Measurements from ENCODE around the gene BST2.
A peak's percentile ranks its signal among the peaks of the same experiment; 100 is the strongest.

Gene BST2

DNA sequence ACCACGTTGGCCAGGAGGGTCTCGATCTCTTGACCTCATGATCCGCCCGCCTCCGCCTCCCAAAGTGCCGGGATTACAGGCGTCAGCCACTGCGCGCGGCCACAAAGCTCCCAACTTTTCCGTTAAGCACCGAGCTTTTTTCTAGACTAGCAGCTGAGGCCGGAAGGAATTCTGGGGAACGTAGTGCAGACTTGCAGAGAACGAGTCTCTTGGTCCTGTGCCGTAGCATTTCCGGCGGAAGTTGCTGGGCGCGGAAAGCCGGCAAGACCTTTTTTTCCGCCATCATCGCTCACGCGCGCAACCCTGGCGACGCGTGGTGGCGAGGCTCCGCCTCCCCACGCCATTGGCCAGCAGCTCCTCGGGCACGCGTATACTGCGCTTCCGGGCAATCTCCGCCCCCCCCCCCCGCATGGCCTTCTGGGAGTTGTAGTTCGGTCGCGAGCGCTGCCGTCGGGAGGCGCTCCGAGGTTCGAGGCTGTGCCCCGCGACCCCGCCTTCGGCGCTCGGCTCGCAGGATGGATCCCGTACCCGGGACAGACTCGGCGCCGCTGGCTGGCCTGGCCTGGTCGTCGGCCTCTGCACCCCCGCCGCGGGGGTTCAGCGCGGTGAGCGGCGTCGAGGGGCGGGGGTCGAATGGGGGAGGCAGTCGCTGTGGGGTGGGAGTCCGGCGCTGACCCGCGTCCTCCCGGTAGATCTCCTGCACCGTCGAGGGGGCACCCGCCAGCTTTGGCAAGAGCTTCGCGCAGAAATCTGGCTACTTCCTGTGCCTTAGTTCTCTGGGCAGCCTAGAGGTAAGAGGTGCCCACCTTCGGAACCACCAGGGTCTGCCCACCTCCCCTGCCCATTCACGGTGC is 14.4 kb upstream of the BST2 start, which contains the start of gene MVB12A:
MVB12A (plus strand) TSS at position 427 of the 854 bp plus-strand sequence; CDS start at position 516, 89 bp downstream.
- DNase-seq (ENCODE audit: low spot score): peak; percentile 95

GRCh38 chr19:17419154-17419620 is 13.8 kb upstream of the BST2 start:
- no peak for DNase-seq (ENCODE audit: low spot score)

DNA sequence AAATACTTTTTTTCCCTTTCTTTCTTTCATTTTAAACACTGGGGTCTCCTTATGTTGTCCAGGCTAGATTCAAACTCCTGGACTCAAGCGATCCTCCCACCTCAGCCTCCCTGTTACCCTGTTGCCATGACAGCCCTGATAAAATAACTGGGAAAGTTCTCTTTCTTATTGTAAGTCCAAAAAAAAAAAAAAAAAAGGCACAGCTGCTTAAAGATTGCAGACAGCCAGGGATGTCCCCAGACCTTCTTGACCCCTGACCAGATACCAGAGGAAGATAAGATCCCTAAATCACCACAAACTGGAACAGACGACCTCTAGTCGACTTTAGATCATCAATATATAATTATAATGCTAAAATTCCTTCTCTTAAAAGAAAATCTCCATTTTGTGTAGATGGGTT is 13.3 kb upstream of the BST2 start:
- no peak for DNase-seq (ENCODE audit: low spot score)

GRCh38 chr19:17415121-17415520 is 9.7 kb upstream of the BST2 start:
- no peak for DNase-seq (ENCODE audit: low spot score)

DNA sequence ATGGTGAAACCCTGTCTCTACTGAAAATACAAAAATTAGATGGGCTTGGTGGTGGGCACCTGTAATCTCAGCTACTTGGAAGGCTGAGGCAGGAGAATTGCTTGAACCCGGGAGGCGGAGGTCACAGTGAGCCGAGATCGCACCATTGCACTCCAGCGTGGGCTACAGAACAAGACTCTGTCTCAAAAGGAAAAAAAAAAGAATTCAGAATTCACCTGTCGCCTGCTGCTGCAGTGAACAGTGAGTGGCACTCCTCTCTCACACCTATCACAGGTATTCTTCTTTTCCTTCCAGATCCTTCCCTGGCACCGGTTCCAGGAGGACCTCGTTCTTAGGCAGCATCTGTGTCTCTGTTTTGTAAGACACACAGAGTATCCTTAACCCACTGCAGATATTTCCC is 8.7 kb upstream of the BST2 start:
- DNase-seq (ENCODE audit: low spot score): no peak

- DNase-seq (ENCODE audit: low spot score): no peak
Measured at GRCh38 chr19:17411801-17412200, 6.4 kb upstream of the BST2 start.

DNA sequence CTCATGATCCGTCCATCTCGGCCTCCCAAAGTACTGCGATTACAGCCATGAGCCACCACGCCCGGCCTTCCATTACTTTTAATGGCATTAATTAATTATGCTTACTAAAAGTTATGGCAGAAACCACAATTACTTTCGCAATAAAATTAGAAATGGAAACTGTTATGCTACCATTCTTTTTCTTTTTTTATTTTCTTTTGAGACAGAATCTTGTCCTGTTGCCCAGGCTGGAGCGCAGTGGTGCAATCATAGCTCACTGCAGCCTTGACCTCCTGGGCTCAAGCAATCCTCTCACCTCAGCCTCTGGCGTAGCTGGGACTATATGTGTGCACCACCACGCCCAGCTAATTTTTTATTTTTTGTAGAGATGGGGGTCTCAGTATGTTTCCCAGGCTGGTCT is 4.6 kb upstream of the BST2 start:
- DNase-seq (ENCODE audit: low spot score): no peak

DNA sequence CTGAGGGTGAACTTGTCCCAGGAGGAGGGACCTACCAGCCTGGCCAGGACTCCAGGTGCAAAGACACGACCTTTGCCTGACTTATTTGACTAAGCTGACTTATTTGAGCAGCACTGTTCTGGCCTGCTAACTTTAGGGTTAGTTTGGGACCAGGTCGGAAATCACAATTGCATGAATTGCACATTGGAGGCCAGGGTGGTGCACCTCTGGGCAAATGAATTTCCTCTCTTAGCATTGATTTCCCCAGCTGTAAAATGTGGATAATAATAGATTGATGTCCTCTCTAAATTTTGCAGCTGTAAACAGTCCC is 1.4 kb upstream of the BST2 start:
- DNase-seq (ENCODE audit: low spot score): no peak

DNA sequence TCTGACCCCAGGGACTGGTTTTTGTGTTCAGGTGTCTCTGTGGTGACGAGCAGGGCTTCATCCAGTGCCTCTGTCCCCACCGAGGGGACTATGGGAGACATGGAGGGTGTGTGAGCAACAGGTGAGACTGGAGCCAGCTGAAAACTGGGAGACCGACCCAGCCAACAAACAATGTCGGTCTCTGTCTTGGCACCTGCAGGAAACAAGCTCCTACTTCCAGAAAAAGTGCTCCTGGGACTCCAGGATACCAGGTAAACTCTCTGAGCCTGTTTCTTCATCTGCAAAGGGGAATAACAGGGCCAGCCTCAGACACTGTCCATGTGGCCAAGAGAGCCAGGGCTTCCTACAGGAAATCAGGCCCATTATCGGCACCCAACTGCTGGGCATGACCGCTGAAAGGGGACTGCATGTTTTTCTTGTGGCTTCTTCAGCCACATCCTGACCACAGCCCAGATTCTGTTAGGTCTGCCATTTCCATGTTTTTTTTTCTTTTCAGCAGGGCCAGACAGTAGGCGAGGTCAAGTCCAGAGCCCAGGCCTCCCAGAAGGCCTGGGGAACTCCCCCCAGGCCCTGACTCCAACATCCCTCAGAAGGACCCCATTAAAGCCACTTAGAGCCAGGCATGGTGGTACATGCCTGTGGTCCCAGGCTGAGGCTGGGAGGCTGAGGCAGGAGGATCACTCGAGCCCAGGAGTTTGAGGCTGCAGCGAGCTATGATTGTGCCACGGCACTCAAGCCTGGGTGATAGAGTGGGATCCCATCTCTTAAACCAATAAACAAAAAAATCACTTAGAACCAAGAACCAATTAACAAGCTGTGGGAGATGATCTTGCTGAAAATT is 836 bp upstream of the BST2 start:
- no peak for DNase-seq (ENCODE audit: low spot score)

GRCh38 chr19:17404621-17405249 is 695 bp downstream of the BST2 start:
- no peak for DNase-seq (ENCODE audit: low spot score)

GRCh38 chr19:17404015-17404414 is 1.4 kb downstream of the BST2 start:
- peak; percentile 55 for DNase-seq (ENCODE audit: low spot score)

- peak; percentile 93 for DNase-seq (ENCODE audit: low spot score)
Measured at GRCh38 chr19:17402982-17403855, 2.2 kb downstream of the BST2 start.

DNA sequence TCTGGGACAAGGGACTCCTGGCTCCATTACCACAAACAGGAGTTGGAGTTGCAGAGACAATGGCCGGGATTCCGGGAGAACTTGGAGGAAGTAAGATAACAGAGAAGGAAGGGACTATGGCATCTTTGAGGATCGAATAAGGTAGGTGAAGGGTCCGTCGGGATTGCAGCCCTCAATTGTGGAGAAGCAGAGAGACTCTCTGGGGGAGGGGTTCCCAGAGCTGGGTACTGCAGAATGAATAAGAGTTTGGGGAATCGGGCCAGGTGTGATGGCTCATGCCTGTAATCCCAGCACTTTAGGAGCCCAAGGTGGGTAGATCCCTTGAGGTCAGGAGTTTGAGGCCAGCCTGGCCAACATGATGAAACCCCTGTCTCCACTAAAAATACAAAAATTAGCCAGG is 3.8 kb downstream of the BST2 start:
- no peak for DNase-seq (ENCODE audit: low spot score)

DNA sequence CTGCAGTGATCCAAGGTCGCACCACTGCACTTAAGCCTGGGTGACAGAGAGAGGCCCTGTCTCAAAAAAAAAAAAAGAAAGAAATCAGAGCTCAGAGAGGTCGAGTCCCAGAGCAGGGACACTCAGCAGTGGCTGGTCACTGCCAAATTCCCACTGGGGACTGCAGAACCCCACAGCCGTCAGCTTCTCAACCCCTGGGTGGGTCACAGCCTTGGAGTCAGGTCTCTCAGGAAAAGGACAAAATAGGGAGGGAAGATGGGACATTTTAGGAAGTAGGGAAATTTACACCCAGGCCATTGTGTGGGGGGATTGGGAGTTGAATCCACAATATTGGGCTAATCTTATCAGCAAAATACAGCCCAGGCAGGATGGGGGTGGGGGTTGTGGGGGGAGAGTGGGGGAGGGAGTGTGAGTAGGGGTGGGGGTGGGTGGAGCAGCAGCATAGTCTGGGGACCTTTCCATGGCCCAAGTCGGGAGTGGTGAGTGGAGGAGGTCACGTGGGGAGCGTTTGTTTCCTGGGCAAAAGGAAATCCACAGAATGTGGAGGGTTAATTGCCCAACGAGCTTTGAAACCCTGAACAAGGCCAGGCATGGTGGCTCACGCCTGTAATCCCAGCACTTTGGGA is 6.4 kb downstream of the BST2 start:
- no peak for DNase-seq (ENCODE audit: low spot score)

DNA sequence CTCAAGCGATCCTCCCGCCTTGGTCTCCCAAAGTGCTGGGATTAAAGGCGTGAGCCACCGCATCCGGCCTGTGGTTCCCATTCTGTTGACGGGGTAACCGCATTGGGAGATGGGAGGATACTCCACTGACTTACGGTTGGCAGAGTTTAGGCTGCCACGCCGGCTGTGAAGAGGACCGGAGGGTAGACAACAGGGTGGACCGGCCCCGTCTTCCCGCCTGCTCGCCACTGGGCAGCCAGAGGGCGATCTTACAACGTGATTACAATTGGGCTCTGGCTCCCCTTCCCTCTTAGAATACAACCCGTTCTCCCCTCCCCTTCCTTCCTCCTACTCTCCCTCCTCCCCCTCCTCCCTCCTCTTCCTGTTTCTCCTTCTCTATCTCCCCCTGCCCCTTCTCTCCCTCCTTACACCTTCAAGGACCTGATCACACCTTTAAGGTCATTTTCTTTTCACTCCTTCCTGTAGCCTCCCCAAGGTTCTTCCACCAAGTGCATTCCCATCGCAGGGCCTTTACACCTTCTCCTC is 10.5 kb downstream of the BST2 start:
- peak; percentile 79 for DNase-seq (ENCODE audit: low spot score)

GRCh38 chr19:17393914-17394313 is 11.5 kb downstream of the BST2 start, which contains the start of gene CCDC194:
Gene CCDC194, minus strand, starts transcription at chr19:17394196. Its CDS starts 38 bp downstream, at chr19:17394158.
- no peak for DNase-seq (ENCODE audit: low spot score)

GRCh38 chr19:17393002-17393401 is 12.4 kb downstream of the BST2 start:
- no peak for DNase-seq (ENCODE audit: low spot score)

GRCh38 chr19:17391371-17392151 is 13.9 kb downstream of the BST2 start:
- no peak for DNase-seq (ENCODE audit: low spot score)

DNA sequence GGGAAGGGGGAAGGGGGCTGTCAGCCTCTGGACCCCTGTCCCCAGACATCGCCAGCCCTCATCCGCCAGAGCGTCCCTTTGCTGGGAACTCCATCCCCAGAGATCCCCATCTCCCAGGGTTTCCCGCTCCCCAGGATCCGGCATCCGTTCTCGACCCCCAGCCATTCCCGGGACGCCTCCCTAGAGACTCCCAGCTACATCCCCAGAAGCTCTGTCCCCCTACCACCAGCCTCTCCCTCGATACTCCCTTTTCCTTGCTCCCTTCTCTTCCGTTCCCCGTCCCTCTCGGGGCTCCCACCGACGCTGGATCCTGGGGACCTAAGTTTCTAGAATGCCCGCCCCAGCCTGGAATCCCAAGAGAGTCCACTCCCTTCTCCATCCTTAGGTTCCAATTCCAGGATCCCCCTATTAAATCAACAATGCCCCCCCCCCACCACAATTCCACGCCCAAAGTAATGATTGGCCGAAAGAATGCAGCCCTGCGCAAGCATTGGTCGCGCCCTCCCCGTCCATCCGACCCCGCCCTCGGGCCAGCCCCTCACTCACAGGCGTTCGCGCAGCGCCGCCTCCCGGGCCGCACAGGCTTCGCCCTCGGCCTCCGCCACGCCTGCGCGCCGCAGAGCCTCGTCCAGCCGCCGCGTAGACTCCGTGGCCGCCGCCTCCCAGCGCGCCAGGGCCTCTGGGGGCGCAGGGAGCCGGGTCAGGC is 14.6 kb downstream of the BST2 start:
- DNase-seq (ENCODE audit: low spot score): peak; percentile 96
